Lower leg skin (tissue), 3 donors: ENCODE data around the gene METTL16.

ENCODE experiments used
- POLR2A ChIP-seq, 2 donors: fragments of 450-650 bp; IDR thresholded peaks; one replicate each; pipeline ENCODE4 v1.6.1; 2016 to 2017; ENCODE audit warnings: antibody characterized with exemption in 2 of 2, mild to moderate bottlenecking in 1 of 2, moderate library complexity in 1 of 2
- TF ChIP-seq, protein P1 (sequence below), 3 donors: fragments of 450-650 bp; IDR thresholded peaks; one replicate each; pipeline ENCODE4 v1.5.1; 2016; ENCODE audit warnings: antibody characterized with exemption in 3 of 3, mild to moderate bottlenecking in 3 of 3, moderate library complexity in 2 of 3

DNA sequence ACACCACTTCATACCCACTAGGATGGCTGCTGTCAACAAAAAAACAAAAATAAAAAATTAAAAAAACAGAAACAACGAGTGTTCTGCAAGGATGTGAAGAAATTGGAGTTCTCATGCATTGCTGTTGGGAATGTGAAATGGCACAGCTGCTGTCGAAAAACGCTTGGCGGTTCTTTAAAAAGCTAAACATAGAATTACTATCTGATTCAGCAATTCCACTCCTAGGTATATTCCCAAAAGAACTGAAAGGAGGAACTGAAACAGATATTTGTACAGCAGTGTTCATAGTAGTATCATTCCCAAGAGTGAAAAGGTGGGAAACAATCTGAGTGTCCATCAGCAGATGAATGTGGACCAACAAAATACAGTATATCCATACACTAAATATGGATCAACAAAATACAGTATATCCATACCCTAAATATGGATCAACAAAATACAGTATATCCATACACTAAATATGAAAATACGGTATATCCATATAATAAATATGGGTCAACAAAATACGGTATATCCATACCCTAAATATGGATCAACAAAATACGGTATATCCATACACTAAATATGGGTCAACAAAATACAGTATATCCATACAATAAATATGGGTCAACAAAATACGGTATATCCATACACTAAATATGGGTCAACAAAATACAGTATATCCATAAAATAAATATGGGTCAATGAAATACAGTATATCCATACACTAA lies 8.7 kb downstream of the METTL16 start:
- TF ChIP-seq, protein P1, sequence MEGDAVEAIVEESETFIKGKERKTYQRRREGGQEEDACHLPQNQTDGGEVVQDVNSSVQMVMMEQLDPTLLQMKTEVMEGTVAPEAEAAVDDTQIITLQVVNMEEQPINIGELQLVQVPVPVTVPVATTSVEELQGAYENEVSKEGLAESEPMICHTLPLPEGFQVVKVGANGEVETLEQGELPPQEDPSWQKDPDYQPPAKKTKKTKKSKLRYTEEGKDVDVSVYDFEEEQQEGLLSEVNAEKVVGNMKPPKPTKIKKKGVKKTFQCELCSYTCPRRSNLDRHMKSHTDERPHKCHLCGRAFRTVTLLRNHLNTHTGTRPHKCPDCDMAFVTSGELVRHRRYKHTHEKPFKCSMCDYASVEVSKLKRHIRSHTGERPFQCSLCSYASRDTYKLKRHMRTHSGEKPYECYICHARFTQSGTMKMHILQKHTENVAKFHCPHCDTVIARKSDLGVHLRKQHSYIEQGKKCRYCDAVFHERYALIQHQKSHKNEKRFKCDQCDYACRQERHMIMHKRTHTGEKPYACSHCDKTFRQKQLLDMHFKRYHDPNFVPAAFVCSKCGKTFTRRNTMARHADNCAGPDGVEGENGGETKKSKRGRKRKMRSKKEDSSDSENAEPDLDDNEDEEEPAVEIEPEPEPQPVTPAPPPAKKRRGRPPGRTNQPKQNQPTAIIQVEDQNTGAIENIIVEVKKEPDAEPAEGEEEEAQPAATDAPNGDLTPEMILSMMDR (IDR thresholded peaks at IDR 0.05): no peak
- no peak for TF ChIP-seq POLR2A (IDR thresholded peaks at IDR 0.05)
